Measurements from ENCODE around the gene BICD2. TPM values are rescaled to one million over a fixed set of nuclear protein-coding genes. Genes with fewer than 3 reads are reported as not detected.

BICD2 gene
- total and polyA plus RNA-seq, 2 of the 13 experiments (the other 11 are each of a cell fraction or from before 2014, with no cell fraction given) = 5.1 to 17.4 TPM

DNA sequence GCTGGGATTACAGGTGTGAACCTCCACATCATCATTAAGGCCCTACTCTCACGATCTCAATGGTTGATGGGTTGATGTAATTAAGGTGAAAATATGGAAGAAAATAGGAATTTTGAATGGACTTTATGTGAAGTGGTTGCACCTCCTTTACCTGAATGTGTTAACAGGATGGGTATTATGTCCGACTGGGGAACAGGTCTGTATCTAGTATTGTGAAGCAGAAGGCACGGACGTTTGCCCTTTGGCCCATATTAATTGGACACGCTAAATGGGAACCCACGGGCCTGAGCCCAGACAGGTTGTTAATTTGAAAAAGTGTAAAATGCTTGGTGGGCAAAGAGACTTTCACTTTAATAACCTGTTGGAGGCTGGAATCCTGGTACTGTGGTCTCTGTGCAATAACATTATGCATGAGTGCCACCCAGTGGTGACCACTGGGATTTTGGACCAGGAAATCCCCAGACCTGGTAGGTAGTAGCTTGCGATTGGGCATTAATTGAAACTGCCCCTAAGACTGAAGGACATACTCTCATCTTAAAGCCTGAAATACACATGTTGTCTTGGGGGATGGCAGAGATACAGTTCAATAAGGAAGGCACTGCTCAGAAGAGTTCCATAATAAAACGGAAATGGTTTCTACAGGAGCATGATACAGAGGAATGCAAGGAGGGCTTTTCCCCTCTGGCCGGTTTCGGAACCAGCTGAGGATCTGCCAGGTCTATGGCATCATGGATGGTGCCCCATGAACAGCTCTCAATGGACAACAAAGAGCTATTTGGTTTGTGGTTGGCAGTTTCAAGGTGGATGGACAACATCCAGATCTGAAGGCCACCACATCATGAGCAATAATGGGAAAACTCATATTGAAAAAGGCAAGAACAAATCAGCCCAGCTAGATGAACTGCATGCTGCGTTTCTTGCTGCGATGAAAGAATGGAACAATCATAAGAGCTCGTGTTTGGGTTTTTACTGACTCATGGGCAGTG lies 26.2 kb upstream of the BICD2 start (continued):
- TF ChIP-seq, protein P1, sequence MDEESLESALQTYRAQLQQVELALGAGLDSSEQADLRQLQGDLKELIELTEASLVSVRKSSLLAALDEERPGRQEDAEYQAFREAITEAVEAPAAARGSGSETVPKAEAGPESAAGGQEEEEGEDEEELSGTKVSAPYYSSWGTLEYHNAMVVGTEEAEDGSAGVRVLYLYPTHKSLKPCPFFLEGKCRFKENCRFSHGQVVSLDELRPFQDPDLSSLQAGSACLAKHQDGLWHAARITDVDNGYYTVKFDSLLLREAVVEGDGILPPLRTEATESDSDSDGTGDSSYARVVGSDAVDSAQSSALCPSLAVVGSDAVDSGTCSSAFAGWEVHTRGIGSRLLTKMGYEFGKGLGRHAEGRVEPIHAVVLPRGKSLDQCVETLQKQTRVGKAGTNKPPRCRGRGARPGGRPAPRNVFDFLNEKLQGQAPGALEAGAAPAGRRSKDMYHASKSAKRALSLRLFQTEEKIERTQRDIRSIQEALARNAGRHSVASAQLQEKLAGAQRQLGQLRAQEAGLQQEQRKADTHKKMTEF (CRISPR knock-in tag; IDR thresholded peaks at IDR 0.05) = 0 out of 2 replicates have a peak, but pooled peaks have one; percentile 34
- no peak for TF ChIP-seq ZNF260 (CRISPR knock-in tag; IDR thresholded peaks at IDR 0.05; ENCODE audit: borderline replicate concordance, low read depth)
- TF ChIP-seq ZNF619 (CRISPR knock-in tag; IDR thresholded peaks at IDR 0.05) = no peak
- peak; percentile 59; the same call in 1 of the 2 replicates for TF ChIP-seq ZNF501 (CRISPR knock-in tag; IDR thresholded peaks at IDR 0.05)
- no peak for TF ChIP-seq ZBTB39 (CRISPR knock-in tag; IDR thresholded peaks at IDR 0.05)
- no peak for TF ChIP-seq ZBTB10 (CRISPR knock-in tag; IDR thresholded peaks at IDR 0.05; ENCODE audit: borderline replicate concordance)

Data from HepG2 (cell line).